Activated gamma-delta T cell treated with Interleukin-2 at 50 U/mL for 16 hours (primary cell): ENCODE measurements around the gene SPINK1.
A peak's percentile ranks its signal among the peaks of the same experiment; 100 is the strongest.
"Not testable (repeated sequence)": the region's sequence is repeated elsewhere in the genome, so short reads cannot be mapped to it uniquely, and the experiment has no call there.

ENCODE experiments used
- DNase-seq: peaks from one replicate; pipeline ENCODE4 v3.0.0-alpha.2; 2020

SPINK1 gene, protein sequence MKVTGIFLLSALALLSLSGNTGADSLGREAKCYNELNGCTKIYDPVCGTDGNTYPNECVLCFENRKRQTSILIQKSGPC

DNA sequence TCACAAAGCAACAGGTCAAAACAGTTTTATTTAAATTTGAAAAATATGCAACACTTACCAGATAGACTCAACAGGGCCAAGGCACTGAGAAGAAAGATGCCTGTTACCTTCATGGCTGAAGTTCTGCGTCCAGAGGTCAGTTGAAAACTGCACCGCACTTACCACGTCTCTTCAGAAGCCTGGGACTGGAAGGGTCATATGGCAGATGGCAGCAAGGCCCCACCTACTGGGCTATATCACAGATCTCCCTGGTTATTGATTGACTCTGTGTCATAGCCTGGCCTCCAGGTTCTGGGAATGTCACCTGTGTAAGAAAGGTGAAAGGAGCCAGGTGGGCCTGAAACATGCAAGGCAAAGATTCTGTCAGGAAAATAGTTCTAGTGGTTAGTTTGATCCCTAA, at the start of gene SPINK1:
Gene SPINK1, minus strand, starts transcription at position 207 of the 400 bp plus-strand sequence. Its CDS starts 94 bp downstream, at position 113.
- no peak for DNase-seq

DNA sequence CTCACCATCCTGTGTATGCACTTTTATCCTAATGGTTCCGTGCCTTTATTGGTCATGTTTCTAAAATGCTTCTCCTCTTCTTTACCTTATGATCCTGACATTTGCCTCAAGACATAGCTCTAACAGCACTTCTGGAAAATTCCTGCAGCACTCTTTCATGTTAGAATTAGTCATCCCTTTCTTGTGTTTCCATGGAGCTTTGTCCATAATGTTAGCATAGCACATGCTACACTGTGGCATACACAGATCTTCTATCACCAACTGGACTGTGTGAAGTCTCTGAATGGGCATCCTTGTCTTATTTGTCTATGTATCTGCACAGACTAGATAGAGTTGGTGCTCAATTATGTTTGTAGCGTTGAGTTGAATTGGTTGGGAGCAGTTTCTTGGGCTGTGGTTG, 49.0 kb upstream of the SPINK1 start:
- DNase-seq: no peak

DNA sequence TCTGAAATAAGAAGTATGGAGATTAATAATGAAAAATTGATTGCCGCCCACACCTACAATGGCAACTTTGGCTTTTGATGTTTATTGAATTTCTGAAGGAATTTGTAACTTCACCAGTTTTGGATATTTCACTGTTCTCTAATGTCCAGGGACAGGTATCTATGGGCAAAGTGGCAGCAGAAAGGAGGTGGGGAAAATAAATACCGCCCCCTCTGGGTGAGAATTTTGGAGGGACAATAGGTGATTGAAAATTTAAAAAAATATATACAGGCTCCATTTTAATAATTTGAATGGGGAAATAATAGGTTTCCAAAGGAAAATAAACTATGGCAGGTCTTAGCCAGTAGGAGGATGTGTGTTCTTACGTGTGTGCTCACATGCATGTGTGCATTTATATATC, 48.3 kb upstream of the SPINK1 start:
- no peak for DNase-seq

DNA sequence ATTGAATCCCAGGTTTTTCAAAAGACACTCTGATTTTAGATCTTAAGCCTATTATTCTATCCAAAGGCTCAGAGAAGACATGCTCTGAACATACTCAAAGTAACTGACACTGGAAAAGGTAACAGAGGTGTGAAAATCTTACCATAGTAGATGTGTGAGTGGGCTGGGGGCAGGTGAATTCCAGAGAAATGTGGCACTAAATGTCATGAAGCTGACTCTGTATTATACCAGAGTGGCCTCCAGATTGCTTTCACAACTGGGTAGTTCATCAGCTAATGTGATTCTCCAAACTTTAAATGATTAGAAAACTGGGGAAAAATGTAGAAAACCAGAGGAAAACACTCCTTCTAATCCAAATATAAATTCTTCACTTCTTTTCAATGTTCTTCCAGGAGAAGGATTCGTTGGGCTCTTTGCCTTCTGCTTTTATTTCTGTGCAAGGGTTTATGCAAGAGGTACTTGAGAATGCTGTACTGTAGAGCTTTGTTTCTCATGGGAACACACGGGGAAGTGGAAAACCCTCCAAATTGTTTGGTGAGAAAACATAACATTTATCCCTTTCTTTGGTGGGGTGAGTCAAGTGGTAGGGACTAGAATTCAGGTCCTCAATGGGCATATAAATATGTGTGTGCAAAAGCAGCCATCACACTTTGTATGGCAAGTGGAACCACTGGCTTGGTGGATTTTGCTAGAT, 46.7 kb upstream of the SPINK1 start, which contains the start of gene SCGB3A2:
Gene SCGB3A2, plus strand, starts transcription at position 646 of the 694 bp plus-strand sequence. CDS start 93 bp downstream, outside the sequence.
- DNase-seq: no peak

DNA sequence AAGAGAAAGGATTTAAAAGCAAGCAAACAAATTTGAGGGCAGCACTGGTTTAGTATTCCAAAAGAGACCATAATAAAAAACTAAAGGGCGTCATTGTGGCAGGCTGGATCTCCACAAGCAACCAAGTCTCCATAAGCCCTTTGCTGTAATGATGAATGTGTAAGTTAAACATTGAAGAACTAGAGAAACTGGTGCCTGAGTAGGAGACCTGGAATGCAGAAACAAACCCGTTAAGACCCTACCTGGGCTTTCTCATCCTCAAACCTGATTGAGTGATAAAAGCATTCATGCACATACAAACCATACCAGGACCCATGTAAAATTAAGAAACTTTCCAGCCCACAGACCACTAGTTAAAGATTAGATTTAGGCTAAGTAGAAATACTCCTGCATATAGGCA, 45.2 kb upstream of the SPINK1 start:
- no peak for DNase-seq

DNA sequence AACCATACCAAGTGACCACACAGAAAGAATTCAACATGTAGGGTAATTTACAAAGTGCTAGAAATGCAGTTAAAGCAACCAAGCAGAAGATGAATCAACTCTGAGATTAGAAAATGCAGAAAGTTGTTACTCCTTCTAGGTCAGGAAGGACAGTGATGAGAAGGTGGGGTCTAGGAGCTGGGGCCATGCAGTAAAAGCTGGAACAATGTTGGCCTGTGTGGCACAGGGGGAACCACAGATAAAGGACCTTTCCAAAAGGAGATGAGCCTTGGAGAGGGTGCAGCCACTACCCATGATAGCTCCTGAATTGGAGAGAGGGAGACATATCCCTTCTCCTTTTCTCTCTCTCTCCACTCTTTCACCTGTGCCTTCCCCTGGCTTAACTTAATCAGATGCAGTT, 44.7 kb upstream of the SPINK1 start:
- DNase-seq: no peak

DNA sequence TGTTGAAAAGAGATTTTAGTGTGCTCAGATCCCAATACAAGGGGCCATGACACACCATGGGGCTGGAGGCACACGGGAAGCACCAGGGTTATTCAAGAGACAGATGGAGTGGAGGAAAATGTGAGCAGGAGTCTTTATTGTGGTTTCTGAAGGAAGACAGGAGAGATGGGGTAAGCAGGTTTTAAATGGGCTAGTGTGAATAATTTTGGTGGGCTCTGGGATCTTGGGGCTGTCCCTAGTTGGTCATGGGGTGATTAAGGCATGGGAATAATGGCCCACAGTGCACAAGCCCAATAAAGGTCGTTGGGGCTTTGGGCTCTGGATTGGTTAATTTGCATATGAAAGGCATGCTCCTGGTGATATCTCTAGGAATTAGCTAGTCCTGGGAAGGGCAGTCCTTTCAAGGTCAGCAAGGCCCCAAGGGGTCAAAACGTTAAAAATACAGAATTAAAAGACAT, 43.5 kb upstream of the SPINK1 start:
- DNase-seq: no peak

DNA sequence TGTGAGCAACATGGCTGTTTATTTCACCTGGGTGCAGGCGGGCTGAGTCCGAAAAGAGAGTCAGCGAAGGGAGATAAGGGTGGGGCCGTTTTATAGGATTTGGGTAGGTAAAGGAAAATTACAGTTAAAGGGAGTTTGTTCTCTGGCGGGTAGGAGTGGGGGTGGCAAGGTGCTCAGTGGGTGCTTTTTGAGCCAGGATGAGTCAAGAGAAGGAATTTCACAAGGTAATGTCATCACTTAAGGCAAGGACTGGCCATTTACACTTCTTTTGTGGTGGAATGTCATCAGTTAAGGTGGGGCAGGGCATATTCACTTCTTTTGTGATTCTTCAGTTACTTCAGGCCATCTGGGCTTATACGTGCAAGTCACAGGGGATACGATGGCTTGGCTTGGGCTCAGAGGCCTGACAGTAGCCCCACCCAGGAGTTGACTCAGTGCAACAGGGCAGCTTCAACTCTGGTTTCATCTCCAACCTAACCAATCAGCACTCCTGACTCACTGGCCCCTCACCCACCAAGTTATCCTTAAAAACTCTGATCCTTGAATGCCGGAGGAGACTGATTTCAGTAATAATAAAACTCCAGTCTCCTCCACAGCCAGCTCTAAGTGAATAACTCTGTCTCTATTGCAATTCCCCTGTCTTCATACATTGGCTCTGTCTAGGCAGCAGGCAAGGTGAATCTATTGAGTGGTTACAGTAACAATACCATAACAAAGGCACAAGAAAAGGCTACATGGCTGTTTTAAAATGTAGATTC, 42.8 kb upstream of the SPINK1 start:
- DNase-seq: not testable (repeated sequence)

DNA sequence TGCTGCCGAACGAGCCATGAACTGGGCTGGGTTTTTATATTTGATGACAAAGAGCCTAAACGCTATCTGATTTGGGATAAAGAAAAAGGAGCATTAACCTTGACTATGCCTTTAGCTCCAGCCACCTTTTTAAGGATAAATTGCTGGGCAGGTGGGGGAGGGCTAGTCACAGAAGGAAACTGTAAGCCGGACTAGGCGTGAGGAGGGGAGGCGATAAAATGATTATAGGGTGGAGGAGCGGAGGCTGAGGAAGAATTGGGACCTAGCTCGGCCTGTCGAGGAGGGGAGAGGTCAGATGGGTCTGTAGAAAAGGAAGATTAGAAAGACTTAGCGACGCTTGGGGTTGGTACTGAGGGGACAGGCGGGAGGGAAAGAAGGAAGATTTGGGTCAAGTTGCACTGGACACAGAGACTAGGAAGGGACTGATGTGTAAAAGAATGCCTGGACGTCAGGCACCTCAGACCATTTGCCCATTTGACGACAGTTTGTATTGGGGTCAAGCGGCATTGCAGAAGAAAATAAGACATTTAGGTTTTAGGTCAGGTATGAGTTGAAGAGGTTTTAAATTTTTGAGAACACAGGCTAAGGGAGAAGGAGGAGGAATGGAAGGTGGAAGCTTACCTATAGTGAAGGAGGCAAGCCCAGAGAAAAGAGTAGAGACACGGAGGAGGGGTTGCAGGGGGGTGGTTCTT, 41.4 kb upstream of the SPINK1 start:
- not testable (repeated sequence) for DNase-seq

DNA sequence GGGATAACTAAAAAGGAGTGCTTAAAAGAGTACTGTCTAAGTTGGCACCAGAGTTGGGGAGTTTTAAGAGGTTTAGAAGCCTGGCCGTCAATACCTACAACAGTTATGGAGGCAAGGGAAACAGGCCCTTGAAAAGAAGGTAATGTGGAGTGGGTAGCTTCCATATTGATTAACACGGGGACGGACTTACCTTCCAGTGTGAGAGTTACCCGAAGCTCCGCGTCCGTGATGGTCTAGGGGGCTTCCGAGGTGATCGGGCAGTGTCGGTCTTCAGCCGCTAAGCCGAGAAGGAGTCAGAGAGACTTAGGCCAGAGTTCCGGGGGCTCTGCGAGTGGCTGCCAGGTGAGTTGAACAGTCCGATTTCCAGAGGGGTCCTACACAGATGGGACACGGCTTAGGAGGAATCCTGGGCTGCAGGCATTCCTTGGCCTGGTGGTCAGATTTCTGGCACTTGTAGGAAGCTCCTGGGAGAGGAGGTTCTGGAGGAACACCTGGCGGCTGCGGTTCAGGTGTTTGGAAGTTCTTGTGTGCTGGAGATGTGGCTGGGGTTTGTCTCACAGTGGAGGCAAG, 40.6 kb upstream of the SPINK1 start:
- DNase-seq: not testable (repeated sequence)

DNA sequence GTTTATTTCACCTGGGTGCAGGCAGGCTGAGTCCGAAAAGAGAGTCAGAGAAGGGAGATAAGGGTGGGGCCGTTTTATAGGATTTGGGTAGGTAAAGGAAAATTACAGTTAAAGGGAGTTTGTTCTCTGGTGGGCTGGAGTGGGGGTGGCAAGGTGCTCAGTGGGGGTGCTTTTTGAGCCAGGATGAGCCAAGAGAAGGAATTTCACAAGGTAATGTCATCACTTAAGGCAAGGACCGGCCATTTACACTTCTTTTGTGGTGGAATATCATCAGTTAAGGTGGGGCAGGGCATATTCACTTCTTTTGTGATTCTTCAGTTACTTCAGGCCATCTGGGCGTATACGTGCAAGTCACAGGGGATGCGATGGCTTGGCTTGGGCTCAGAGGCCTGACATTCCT, 38.4 kb upstream of the SPINK1 start:
- not testable (repeated sequence) for DNase-seq

DNA sequence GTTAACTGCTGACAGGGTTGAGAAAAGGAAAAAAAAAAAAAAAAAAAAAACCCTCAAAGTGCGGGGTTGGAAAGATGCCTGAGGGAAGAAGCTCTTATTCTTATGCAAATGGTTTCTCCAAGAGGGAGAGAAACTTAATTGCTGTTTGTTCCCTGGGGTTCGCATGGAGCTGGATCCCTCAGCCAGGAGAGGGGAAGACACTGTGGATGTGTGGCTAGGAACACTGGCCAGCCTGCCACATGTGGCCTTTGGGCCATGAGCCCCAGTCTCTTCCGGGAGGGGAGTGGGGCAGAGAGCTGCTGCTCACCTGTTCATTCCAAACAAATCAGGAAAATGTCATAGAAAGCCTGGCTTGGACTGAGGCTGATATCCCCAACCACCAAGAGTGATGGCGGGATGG, 37.6 kb upstream of the SPINK1 start:
- no peak for DNase-seq

DNA sequence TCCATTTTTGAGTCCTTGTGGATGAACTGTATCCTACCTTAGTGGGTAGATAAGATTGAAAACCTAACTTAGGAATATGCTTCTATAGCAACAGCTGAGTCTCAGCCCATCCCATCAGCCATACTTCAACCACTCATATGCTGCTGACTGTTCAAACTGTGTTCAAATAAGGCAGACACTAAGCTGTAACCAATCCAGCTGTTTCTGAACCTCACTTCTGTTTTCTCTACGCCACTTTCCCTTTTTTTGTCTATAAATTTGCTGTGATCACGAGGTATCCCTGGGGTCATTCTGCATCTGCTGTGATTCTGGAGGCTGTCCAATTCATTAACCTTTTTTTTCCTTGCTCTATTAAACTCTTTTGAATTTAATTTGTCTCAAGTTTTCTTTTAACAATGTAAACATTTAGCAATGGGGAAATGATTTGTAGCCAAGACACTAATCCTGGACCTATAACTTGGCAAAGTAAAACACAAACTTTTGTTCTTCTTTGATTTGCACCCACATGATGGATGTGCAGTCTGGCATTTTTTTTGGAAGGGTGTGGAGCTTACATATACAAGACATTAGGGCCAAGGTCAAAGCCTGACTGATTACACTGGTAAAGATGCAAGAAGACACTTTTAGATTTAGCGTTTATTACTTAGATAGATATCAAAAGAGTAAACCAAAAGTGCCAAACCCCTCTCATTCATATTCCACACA, 32.1 kb upstream of the SPINK1 start:
- no peak for DNase-seq

DNA sequence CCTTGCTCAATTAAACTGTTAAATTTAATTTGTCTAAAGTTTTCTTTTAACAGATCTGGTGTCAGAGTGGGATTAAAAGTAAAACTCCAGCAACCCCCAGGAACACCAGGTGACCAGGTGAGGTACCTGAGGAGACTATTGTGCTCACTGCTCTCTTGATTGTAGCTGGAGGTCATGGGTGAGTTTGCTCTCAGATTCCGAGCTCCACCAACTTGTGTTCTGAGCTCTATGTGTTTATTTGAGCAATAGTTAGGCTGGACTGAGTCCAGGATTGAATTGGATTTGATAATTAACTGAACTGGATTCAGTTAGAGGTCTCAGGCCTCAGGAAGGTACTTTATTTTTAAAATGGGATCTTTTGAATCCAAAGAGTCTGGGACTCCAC, 29.2 kb upstream of the SPINK1 start:
- no peak for DNase-seq

DNA sequence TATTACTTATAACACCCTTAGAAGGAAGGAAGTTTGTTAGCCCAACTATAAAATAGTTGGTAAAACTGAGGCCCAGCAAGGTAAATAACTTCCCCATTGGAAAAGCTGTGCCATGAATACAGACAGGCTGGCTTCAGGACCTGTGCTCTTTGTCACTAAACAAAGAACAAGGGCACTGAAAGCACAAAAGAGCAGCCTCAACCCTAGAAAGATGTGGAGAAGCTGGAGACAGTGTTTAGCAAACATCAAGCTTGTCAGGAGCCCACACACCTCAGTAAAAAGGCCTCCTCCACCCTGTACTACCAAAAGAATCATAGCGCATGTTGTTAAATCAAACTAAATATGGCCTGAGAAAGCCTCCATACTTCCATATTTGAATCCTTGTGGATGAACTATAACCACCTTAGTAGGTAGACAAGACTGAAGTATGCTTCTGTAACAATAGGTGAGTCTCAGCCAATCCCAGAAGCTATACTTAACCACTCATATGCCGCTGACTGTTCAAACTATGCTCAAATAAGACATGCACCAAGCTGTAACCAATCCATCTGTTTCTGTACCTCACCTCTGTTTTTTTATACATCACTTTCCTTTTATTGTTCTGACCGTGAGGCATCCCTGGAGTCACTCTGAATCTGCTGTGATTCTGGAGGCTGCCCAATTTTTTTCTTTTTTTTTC, 28.6 kb upstream of the SPINK1 start:
- DNase-seq: no peak

DNA sequence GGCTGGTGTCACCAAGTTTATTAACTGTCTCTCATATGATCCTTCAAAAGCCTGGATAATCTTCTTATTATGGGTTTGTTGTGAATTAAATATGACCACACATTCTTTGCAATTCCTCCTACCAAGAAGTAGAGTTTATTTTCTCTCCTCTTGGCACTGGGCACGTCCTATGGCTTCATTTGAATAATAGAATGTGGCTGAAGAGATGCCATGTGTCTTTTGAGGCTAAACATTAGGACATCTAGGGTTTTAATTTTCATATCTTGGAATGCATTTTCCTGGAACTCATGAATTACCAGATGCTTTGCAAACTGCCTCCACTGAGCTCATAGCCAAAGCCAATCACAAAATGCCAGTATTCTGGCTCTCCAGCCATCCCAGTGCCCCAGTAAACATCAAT, 27.1 kb upstream of the SPINK1 start:
- no peak for DNase-seq

DNA sequence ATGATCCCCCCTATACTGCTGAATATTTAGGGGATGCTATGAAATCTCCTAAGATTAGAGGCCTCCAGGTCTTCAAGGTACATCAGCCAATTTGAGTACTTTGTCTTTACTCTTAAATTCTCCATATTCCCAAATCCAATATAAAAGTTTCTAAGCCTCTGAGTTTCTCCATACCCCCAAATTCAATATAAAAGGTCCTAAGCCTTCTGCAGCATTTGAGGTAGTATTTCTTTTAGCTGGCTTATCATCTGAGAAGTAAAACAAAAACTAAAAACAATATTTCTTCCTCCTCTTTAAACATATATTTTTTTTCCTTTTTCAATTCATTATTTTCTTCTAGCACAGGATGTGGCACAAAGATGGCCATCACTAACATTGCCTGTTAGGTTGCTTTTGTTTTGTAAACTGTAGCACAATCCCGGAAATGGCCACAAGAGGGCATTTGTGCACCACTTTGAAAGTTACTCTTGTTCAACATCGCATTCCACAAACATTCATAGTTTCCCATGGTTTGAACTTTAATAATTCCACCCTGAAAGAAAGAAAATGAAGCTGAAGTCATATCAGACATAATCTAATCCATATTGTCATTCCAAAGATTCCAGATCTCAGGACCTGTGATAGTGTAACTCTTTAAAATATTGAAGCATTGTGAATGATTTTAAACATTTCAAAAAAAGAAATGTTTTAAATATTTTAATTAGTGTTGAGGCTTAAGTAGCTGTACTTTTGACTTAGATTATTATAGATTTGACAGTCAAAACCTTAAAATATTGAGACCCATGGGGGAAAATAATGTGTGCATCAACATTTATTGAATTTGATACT, 26.0 kb upstream of the SPINK1 start:
- peak; percentile 44 for DNase-seq

DNA sequence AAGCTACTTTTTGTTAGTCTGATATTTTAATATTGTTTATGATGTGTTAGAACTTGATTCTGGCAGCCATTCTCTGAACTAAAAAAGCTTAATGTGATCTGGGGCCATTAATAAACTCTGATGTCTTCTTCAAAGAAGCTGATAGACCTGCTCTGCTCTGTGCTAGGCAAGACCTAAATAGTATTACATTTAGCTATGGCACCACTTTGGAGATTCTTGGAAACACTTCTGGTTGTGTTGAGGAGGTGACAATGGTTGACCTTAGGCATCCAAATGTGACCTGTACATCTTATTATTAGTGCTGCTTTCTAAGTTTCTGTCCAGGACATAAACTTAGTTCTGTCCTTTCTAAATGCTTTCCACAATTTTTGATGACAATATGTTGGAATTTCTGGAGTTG, 25.3 kb upstream of the SPINK1 start:
- no peak for DNase-seq

DNA sequence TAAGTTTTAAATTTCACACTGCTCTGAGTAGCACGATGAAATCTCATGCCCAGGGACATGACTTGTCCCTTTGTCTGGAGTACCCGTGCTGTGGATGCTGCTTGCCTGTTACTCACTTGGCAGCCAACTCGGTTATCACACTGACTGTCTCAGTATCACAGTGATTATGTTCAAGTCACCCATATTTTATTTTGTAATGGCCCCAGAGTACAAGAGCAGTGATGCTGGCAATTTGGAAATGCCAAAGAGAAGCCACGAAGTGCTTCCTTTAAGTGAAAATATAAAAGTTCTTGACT, 24.3 kb upstream of the SPINK1 start:
- no peak for DNase-seq

DNA sequence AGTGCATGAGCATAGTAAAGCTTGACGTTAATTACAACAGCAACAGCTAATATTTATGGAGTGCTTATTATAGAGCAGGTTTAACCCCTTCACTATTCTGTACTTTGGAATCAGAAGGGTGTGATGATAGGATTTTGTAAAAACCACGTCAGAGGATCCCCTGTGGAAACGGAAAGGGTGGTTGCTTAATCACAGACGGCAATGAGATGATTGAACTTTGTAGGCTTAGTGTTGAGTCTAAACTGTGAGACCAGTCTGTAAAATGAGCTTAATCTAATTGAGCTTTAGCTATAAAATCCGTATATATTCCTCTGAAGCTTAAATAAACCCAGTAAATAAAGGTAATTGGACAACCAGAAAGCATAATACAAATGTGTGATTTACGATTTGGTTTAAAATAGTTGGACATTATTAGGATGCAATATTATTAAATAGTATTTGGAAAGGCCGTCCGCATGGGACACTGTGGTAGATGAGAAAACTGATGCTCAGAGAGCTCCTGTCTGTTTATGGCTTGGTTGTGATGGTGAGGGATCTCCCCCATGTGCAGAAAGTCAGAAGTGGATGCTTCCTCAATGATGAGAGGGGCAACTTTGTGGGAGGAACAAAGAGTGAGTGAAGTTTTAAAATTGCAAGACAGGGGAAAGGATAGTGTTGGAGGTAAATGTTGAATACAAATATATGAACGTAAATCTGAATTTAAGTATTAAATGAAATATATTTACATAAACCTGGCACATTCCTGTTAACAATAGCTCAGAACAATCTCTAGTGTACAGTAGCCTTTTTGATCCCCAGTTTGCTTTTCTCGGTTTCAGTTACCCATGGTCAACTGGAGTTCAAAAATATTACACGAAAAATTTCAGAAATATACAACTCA, 23.7 kb upstream of the SPINK1 start:
- no peak for DNase-seq
